ENCODE measurements around the gene BBOX1. TPM values are rescaled to one million over a fixed set of nuclear protein-coding genes. Genes with fewer than 3 reads are reported as not detected.

Gene BBOX1
- total RNA-seq, 1 donor from 2014 or later, result under 0.01 TPM

GRCh38 chr11:27094120-27094519 lies 53.5 kb downstream of the BBOX1 start:
- Histone ChIP-seq H3K27ac (ENCODE audit: low read depth, low read length) (no peak overlapping the region), H3K4me1 (ENCODE audit: control insufficient read depth in 3 of 3, insufficient read depth in 3 of 3, low read length in 3 of 3) (no peaks in the 10 kb centered on the region), H3K4me3 (ENCODE audit: low read length in 3 of 3) (no peak overlapping the region), H3K9me3 (ENCODE audit: control insufficient read depth in 3 of 3, low read length in 3 of 3) (no peaks in the 10 kb centered on the region), H3K36me3 (ENCODE audit: control insufficient read depth in 3 of 3, insufficient read depth in 3 of 3, low read length in 3 of 3) (no peaks in the 10 kb centered on the region), H3K9ac (ENCODE audit: low read depth in 1 of 3, low read length in 3 of 3) (no peak overlapping the region), H3K27me3 (ENCODE audit: control insufficient read depth in 3 of 3, insufficient read depth in 3 of 3, low read length in 3 of 3) (no peaks in the 10 kb centered on the region)

- no peak overlapping the region for H3K4me3 ChIP-seq (ENCODE audit: low read length in 3 of 3)
Observed at GRCh38 chr11:27095059-27095458, 54.4 kb downstream of the BBOX1 start.

GRCh38 chr11:27095887-27096286 lies 55.3 kb downstream of the BBOX1 start:
- H3K36me3 ChIP-seq (ENCODE audit: control insufficient read depth in 3 of 3, insufficient read depth in 3 of 3, low read length in 3 of 3), result no peaks in the 10 kb centered on the region
- no peak overlapping the region for H3K4me3 ChIP-seq (ENCODE audit: low read length in 3 of 3)
- no peaks in the 10 kb centered on the region for H3K27me3 ChIP-seq (ENCODE audit: control insufficient read depth in 3 of 3, insufficient read depth in 3 of 3, low read length in 3 of 3)
- no peak overlapping the region for H3K9ac ChIP-seq (ENCODE audit: low read depth in 1 of 3, low read length in 3 of 3)
- no peak overlapping the region for H3K27ac ChIP-seq (ENCODE audit: low read depth, low read length)
- no peaks in the 10 kb centered on the region for H3K9me3 ChIP-seq (ENCODE audit: control insufficient read depth in 3 of 3, low read length in 3 of 3)
- H3K4me1 ChIP-seq (ENCODE audit: control insufficient read depth in 3 of 3, insufficient read depth in 3 of 3, low read length in 3 of 3), result no peaks in the 10 kb centered on the region

More at GRCh38 chr11:27095059-27095458, 54.4 kb downstream of the BBOX1 start:
- no peaks in the 10 kb centered on the region for H3K27me3 ChIP-seq (ENCODE audit: control insufficient read depth in 3 of 3, insufficient read depth in 3 of 3, low read length in 3 of 3)
- H3K27ac ChIP-seq (ENCODE audit: low read depth, low read length), result no peak overlapping the region
- H3K4me1 ChIP-seq (ENCODE audit: control insufficient read depth in 3 of 3, insufficient read depth in 3 of 3, low read length in 3 of 3), result no peaks in the 10 kb centered on the region
- H3K9ac ChIP-seq (ENCODE audit: low read depth in 1 of 3, low read length in 3 of 3), result no peak overlapping the region
- H3K36me3 ChIP-seq (ENCODE audit: control insufficient read depth in 3 of 3, insufficient read depth in 3 of 3, low read length in 3 of 3), result no peaks in the 10 kb centered on the region
- no peaks in the 10 kb centered on the region for H3K9me3 ChIP-seq (ENCODE audit: control insufficient read depth in 3 of 3, low read length in 3 of 3)

- Histone ChIP-seq H3K27me3 (ENCODE audit: control insufficient read depth in 3 of 3, insufficient read depth in 3 of 3, low read length in 3 of 3) (no peaks in the 10 kb centered on the region), H3K36me3 (ENCODE audit: control insufficient read depth in 3 of 3, insufficient read depth in 3 of 3, low read length in 3 of 3) (no peaks in the 10 kb centered on the region), H3K4me3 (ENCODE audit: low read length in 3 of 3) (no peak overlapping the region), H3K4me1 (ENCODE audit: control insufficient read depth in 3 of 3, insufficient read depth in 3 of 3, low read length in 3 of 3) (no peaks in the 10 kb centered on the region), H3K9ac (ENCODE audit: low read depth in 1 of 3, low read length in 3 of 3) (no peak overlapping the region), H3K9me3 (ENCODE audit: control insufficient read depth in 3 of 3, low read length in 3 of 3) (no peaks in the 10 kb centered on the region), H3K27ac (ENCODE audit: low read depth, low read length) (no peak overlapping the region)
Observed at GRCh38 chr11:27097551-27097950, 56.9 kb downstream of the BBOX1 start.

- no peak overlapping the region for H3K9ac ChIP-seq (ENCODE audit: low read depth in 1 of 3, low read length in 3 of 3)
- H3K4me3 ChIP-seq (ENCODE audit: low read length in 3 of 3), result no peak overlapping the region
- no peak overlapping the region for H3K27ac ChIP-seq (ENCODE audit: low read depth, low read length)
- H3K36me3 ChIP-seq (ENCODE audit: control insufficient read depth in 3 of 3, insufficient read depth in 3 of 3, low read length in 3 of 3), result no peaks in the 10 kb centered on the region
- no peaks in the 10 kb centered on the region for H3K4me1 ChIP-seq (ENCODE audit: control insufficient read depth in 3 of 3, insufficient read depth in 3 of 3, low read length in 3 of 3)
- H3K9me3 ChIP-seq (ENCODE audit: control insufficient read depth in 3 of 3, low read length in 3 of 3), result no peaks in the 10 kb centered on the region
- no peaks in the 10 kb centered on the region for H3K27me3 ChIP-seq (ENCODE audit: control insufficient read depth in 3 of 3, insufficient read depth in 3 of 3, low read length in 3 of 3)
Observed at GRCh38 chr11:27100534-27100933, 59.9 kb downstream of the BBOX1 start.

- H3K4me1 ChIP-seq (ENCODE audit: control insufficient read depth in 3 of 3, insufficient read depth in 3 of 3, low read length in 3 of 3), result no peaks in the 10 kb centered on the region
- no peak overlapping the region for H3K4me3 ChIP-seq (ENCODE audit: low read length in 3 of 3)
- no peak overlapping the region for H3K9ac ChIP-seq (ENCODE audit: low read depth in 1 of 3, low read length in 3 of 3)
- no peak overlapping the region for H3K27ac ChIP-seq (ENCODE audit: low read depth, low read length)
- no peaks in the 10 kb centered on the region for H3K9me3 ChIP-seq (ENCODE audit: control insufficient read depth in 3 of 3, low read length in 3 of 3)
- H3K36me3 ChIP-seq (ENCODE audit: control insufficient read depth in 3 of 3, insufficient read depth in 3 of 3, low read length in 3 of 3), result no peaks in the 10 kb centered on the region
- no peaks in the 10 kb centered on the region for H3K27me3 ChIP-seq (ENCODE audit: control insufficient read depth in 3 of 3, insufficient read depth in 3 of 3, low read length in 3 of 3)
Observed at GRCh38 chr11:27107548-27107947, 66.9 kb downstream of the BBOX1 start.

- Histone ChIP-seq H3K9ac (ENCODE audit: low read depth in 1 of 3, low read length in 3 of 3) (no peak overlapping the region), H3K27me3 (ENCODE audit: control insufficient read depth in 3 of 3, insufficient read depth in 3 of 3, low read length in 3 of 3) (no peaks in the 10 kb centered on the region), H3K4me1 (ENCODE audit: control insufficient read depth in 3 of 3, insufficient read depth in 3 of 3, low read length in 3 of 3) (no peaks in the 10 kb centered on the region), H3K9me3 (ENCODE audit: control insufficient read depth in 3 of 3, low read length in 3 of 3) (no peaks in the 10 kb centered on the region), H3K36me3 (ENCODE audit: control insufficient read depth in 3 of 3, insufficient read depth in 3 of 3, low read length in 3 of 3) (no peaks in the 10 kb centered on the region), H3K4me3 (ENCODE audit: low read length in 3 of 3) (no peak overlapping the region), H3K27ac (ENCODE audit: low read depth, low read length) (no peak overlapping the region)
Observed at GRCh38 chr11:27108809-27109208, 68.2 kb downstream of the BBOX1 start.

- no peak overlapping the region for H3K27ac ChIP-seq (ENCODE audit: low read depth, low read length)
- H3K9me3 ChIP-seq (ENCODE audit: control insufficient read depth in 3 of 3, low read length in 3 of 3), result no peaks in the 10 kb centered on the region
- H3K4me3 ChIP-seq (ENCODE audit: low read length in 3 of 3), result no peak overlapping the region
- H3K9ac ChIP-seq (ENCODE audit: low read depth in 1 of 3, low read length in 3 of 3), result no peak overlapping the region
- H3K4me1 ChIP-seq (ENCODE audit: control insufficient read depth in 3 of 3, insufficient read depth in 3 of 3, low read length in 3 of 3), result no peaks in the 10 kb centered on the region
- no peaks in the 10 kb centered on the region for H3K36me3 ChIP-seq (ENCODE audit: control insufficient read depth in 3 of 3, insufficient read depth in 3 of 3, low read length in 3 of 3)
- no peaks in the 10 kb centered on the region for H3K27me3 ChIP-seq (ENCODE audit: control insufficient read depth in 3 of 3, insufficient read depth in 3 of 3, low read length in 3 of 3)
Observed at GRCh38 chr11:27111896-27112295, 71.3 kb downstream of the BBOX1 start.

- no peaks in the 10 kb centered on the region for H3K27me3 ChIP-seq (ENCODE audit: control insufficient read depth in 3 of 3, insufficient read depth in 3 of 3, low read length in 3 of 3)
- no peaks in the 10 kb centered on the region for H3K4me1 ChIP-seq (ENCODE audit: control insufficient read depth in 3 of 3, insufficient read depth in 3 of 3, low read length in 3 of 3)
- H3K9me3 ChIP-seq (ENCODE audit: control insufficient read depth in 3 of 3, low read length in 3 of 3), result no peaks in the 10 kb centered on the region
- no peak overlapping the region for H3K27ac ChIP-seq (ENCODE audit: low read depth, low read length)
- H3K9ac ChIP-seq (ENCODE audit: low read depth in 1 of 3, low read length in 3 of 3), result no peak overlapping the region
- H3K4me3 ChIP-seq (ENCODE audit: low read length in 3 of 3), result no peak overlapping the region
- H3K36me3 ChIP-seq (ENCODE audit: control insufficient read depth in 3 of 3, insufficient read depth in 3 of 3, low read length in 3 of 3), result no peaks in the 10 kb centered on the region
Observed at GRCh38 chr11:27112946-27113345, 72.3 kb downstream of the BBOX1 start.

GRCh38 chr11:27115051-27115650 lies 74.5 kb downstream of the BBOX1 start:
- no peaks in the 10 kb centered on the region for H3K27me3 ChIP-seq (ENCODE audit: control insufficient read depth in 3 of 3, insufficient read depth in 3 of 3, low read length in 3 of 3)
- no peak overlapping the region for H3K27ac ChIP-seq (ENCODE audit: low read depth, low read length)
- no peaks in the 10 kb centered on the region for H3K9me3 ChIP-seq (ENCODE audit: control insufficient read depth in 3 of 3, low read length in 3 of 3)
- no peak overlapping the region for H3K9ac ChIP-seq (ENCODE audit: low read depth in 1 of 3, low read length in 3 of 3)
- H3K4me1 ChIP-seq (ENCODE audit: control insufficient read depth in 3 of 3, insufficient read depth in 3 of 3, low read length in 3 of 3), result no peaks in the 10 kb centered on the region
- H3K4me3 ChIP-seq (ENCODE audit: low read length in 3 of 3), result no peak overlapping the region
- no peaks in the 10 kb centered on the region for H3K36me3 ChIP-seq (ENCODE audit: control insufficient read depth in 3 of 3, insufficient read depth in 3 of 3, low read length in 3 of 3)

Data from skeletal muscle tissue (tissue), 4 donors.